HUES6 (cell line): ENCODE data around the gene STRN.
"Not testable (repeated sequence)": the region's sequence is repeated elsewhere in the genome, so short reads cannot be mapped to it uniquely, and the experiment has no call there.

Source experiments
- H3K27ac ChIP-seq: 2 replicates; pipeline ENCODE4 v1.7.0; 2013; ENCODE audit warnings: low read depth, mild to moderate bottlenecking, low read length, inconsistent platforms
- H3K27me3 ChIP-seq: 2 replicates; pipeline ENCODE4 v1.6.1; 2013; ENCODE audit warnings: low read length; ENCODE audit not compliant: control insufficient read depth, insufficient read depth
- H3K36me3 ChIP-seq: 2 replicates; pipeline ENCODE4 v1.6.1; 2013; ENCODE audit warnings: low read length; ENCODE audit not compliant: control insufficient read depth, insufficient read depth
- H3K4me1 ChIP-seq: 2 replicates; pipeline ENCODE4 v1.6.1; 2013; ENCODE audit warnings: low read length; ENCODE audit not compliant: control insufficient read depth, insufficient read depth
- H3K4me3 ChIP-seq: 2 replicates; pipeline ENCODE4 v1.5.1; 2013; ENCODE audit warnings: low read depth, low read length
- H3K9ac ChIP-seq: one replicate; pipeline ENCODE4 v1.6.1; 2013; ENCODE audit warnings: mild to moderate bottlenecking, low read length
- H3K9me3 ChIP-seq: 2 replicates; pipeline ENCODE4 v1.6.1; 2013; ENCODE audit warnings: low read depth, low read length; ENCODE audit not compliant: control insufficient read depth, insufficient read depth

Gene STRN

GRCh38 chr2:36963106-36963505, 3.2 kb downstream of the STRN start:
- Histone ChIP-seq H3K36me3 (no peaks in the 10 kb centered on the region), H3K4me3 (0 out of 2 replicates have a peak overlapping the region, but pooled peaks have one; percentile 6), H3K9me3 (no peaks in the 10 kb centered on the region), H3K9ac (no peak overlapping the region), H3K4me1 (peaks cover 51% of the 10 kb centered on the region), H3K27me3 (no peaks in the 10 kb centered on the region), H3K27ac (peak overlapping the region; percentile 42)

GRCh38 chr2:36960773-36961172, 5.6 kb downstream of the STRN start:
- Histone ChIP-seq H3K9ac (no peak overlapping the region), H3K4me1 (peaks cover 53% of the 10 kb centered on the region), H3K36me3 (no peaks in the 10 kb centered on the region), H3K4me3 (no peak overlapping the region), H3K27me3 (no peaks in the 10 kb centered on the region), H3K9me3 (no peaks in the 10 kb centered on the region), H3K27ac (no peak overlapping the region)

GRCh38 chr2:36960005-36960675, 6.2 kb downstream of the STRN start:
- Histone ChIP-seq H3K4me3 (no peak overlapping the region), H3K36me3 (no peaks in the 10 kb centered on the region)

GRCh38 chr2:36954977-36955607, 11.2 kb downstream of the STRN start:
- H3K9me3 ChIP-seq = 0 out of 2 replicates have a peak, but pooled peaks cover 2% of the 10 kb centered on the region
- H3K27me3 ChIP-seq = no peaks in the 10 kb centered on the region
- H3K36me3 ChIP-seq = no peaks in the 10 kb centered on the region
- no peak overlapping the region for H3K4me3 ChIP-seq
- peaks cover 42% of the 10 kb centered on the region for H3K4me1 ChIP-seq
- H3K9ac ChIP-seq = no peak overlapping the region
- H3K27ac ChIP-seq = no peak overlapping the region

More at GRCh38 chr2:36960005-36960675, 6.2 kb downstream of the STRN start:
- H3K9ac ChIP-seq = no peak overlapping the region
- H3K27ac ChIP-seq = no peak overlapping the region
- no peaks in the 10 kb centered on the region for H3K27me3 ChIP-seq
- no peaks in the 10 kb centered on the region for H3K9me3 ChIP-seq
- peaks cover 53% of the 10 kb centered on the region for H3K4me1 ChIP-seq

GRCh38 chr2:36952748-36953197, 13.6 kb downstream of the STRN start:
- Histone ChIP-seq H3K4me3 (no peak overlapping the region), H3K27me3 (no peaks in the 10 kb centered on the region), H3K9me3 (0 out of 2 replicates have a peak, but pooled peaks cover 2% of the 10 kb centered on the region), H3K36me3 (no peaks in the 10 kb centered on the region), H3K27ac (no peak overlapping the region), H3K9ac (no peak overlapping the region), H3K4me1 (peaks cover 38% of the 10 kb centered on the region)

GRCh38 chr2:36951574-36951973, 14.8 kb downstream of the STRN start:
- Histone ChIP-seq H3K27me3 (no peaks in the 10 kb centered on the region), H3K36me3 (no peaks in the 10 kb centered on the region), H3K9me3 (0 out of 2 replicates have a peak, but pooled peaks cover 2% of the 10 kb centered on the region), H3K27ac (no peak overlapping the region), H3K9ac (no peak overlapping the region), H3K4me1 (peaks cover 30% of the 10 kb centered on the region), H3K4me3 (no peak overlapping the region)

GRCh38 chr2:36951027-36951518, 15.3 kb downstream of the STRN start:
- Histone ChIP-seq H3K9me3 (0 out of 2 replicates have a peak, but pooled peaks cover 2% of the 10 kb centered on the region), H3K27me3 (no peaks in the 10 kb centered on the region), H3K36me3 (no peaks in the 10 kb centered on the region), H3K27ac (no peak overlapping the region), H3K4me3 (no peak overlapping the region), H3K9ac (no peak overlapping the region), H3K4me1 (peaks cover 30% of the 10 kb centered on the region)

GRCh38 chr2:36949845-36950244, 16.5 kb downstream of the STRN start:
- H3K27me3 ChIP-seq = no peaks in the 10 kb centered on the region
- peaks cover 30% of the 10 kb centered on the region for H3K4me1 ChIP-seq
- H3K4me3 ChIP-seq = no peak overlapping the region
- no peak overlapping the region for H3K27ac ChIP-seq
- H3K36me3 ChIP-seq = no peaks in the 10 kb centered on the region
- 0 out of 2 replicates have a peak, but pooled peaks cover 2% of the 10 kb centered on the region for H3K9me3 ChIP-seq
- H3K9ac ChIP-seq = no peak overlapping the region

GRCh38 chr2:36945240-36945639, 21.1 kb downstream of the STRN start:
- not testable (repeated sequence) for H3K9me3 ChIP-seq, H3K9ac ChIP-seq, H3K27me3 ChIP-seq, H3K27ac ChIP-seq, H3K36me3 ChIP-seq, H3K4me1 ChIP-seq, H3K4me3 ChIP-seq

GRCh38 chr2:36941867-36942266, 24.5 kb downstream of the STRN start:
- Histone ChIP-seq H3K27ac (no peak overlapping the region), H3K4me3 (no peak overlapping the region), H3K27me3 (no peaks in the 10 kb centered on the region), H3K9me3 (no peaks in the 10 kb centered on the region), H3K4me1 (no peaks in the 10 kb centered on the region), H3K36me3 (no peaks in the 10 kb centered on the region), H3K9ac (no peak overlapping the region)

- not testable (repeated sequence) for H3K36me3 ChIP-seq, H3K9me3 ChIP-seq, H3K27me3 ChIP-seq, H3K4me1 ChIP-seq, H3K9ac ChIP-seq, H3K27ac ChIP-seq, H3K4me3 ChIP-seq
Measured at GRCh38 chr2:36936526-36936925, 29.8 kb downstream of the STRN start.
